Skeletal muscle tissue (tissue), 4 donors: ENCODE results near the gene SHQ1. TPM values are rescaled to one million over a fixed set of nuclear protein-coding genes. Genes with fewer than 3 reads are reported as not detected.

Experiments used
- H3K27ac ChIP-seq: one replicate; pipeline ENCODE4 v1.7.0; 2013; ENCODE audit warnings: mild to moderate bottlenecking, low read depth, low read length, inconsistent platforms
- H3K27me3 ChIP-seq, 3 donors: one replicate each; pipeline ENCODE4 v1.7.0; 2013; ENCODE audit warnings: low read length in 3 of 3; ENCODE audit not compliant: control insufficient read depth in 3 of 3, insufficient read depth in 3 of 3
- H3K36me3 ChIP-seq, 3 donors: one replicate each; pipeline ENCODE4 v1.7.0; 2013; ENCODE audit warnings: low read length in 3 of 3; ENCODE audit not compliant: control insufficient read depth in 3 of 3, insufficient read depth in 3 of 3
- H3K4me1 ChIP-seq, 3 donors: one replicate each; pipeline ENCODE4 v1.7.0; 2013; ENCODE audit warnings: low read length in 3 of 3, mild to moderate bottlenecking in 3 of 3; ENCODE audit not compliant: control insufficient read depth in 3 of 3, insufficient read depth in 3 of 3
- H3K4me3 ChIP-seq, 3 donors: one replicate each; pipeline ENCODE4 v1.7.0; 2013; ENCODE audit warnings: low read length in 3 of 3
- H3K9ac ChIP-seq, 3 donors: one replicate each; pipeline ENCODE4 v1.7.0; 2013; ENCODE audit warnings: low read length in 3 of 3, mild to moderate bottlenecking in 3 of 3, moderate library complexity in 2 of 3, low read depth in 1 of 3
- H3K9me3 ChIP-seq, 3 donors: one replicate each; pipeline ENCODE4 v1.7.0; 2013; ENCODE audit warnings: low read length in 3 of 3; ENCODE audit not compliant: control insufficient read depth in 3 of 3
- total RNA-seq: library from RNA; depleted of rRNA; stranded (reverse); fragments of >200 nt; gene quantifications from one replicate; pipeline ENCODE4 v1.2.3, GENCODE V29; 2014
- donor health status: Osteomylitis.

SHQ1 gene
- total RNA-seq, 1 donor from 2014 or later = 21.4 TPM

GRCh38 chr3:72756900-72757299 is 91.3 kb downstream of the SHQ1 start:
- H3K9ac ChIP-seq = no peak overlapping the region
- H3K9me3 ChIP-seq = no peaks in the 10 kb centered on the region

DNA sequence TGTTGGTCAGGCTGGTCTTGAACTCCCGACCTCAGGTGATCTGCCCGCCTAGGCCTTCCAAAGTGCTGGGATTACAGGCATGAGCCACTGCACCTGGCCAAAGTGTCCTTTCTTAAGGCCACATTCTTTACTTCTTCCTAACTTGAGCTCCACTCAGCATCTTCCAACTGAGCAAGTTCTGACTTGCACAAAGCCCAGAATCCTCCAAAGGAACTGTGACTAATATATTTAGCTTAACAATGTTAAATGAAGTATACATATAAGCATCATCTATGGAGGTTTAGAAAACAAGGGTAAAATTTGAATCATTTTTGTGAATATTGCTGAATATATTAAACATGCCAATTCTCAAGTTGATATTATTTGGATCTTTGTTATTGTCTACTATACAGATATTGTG is 93.7 kb downstream of the SHQ1 start:
- Histone ChIP-seq H3K27ac (no peak overlapping the region), H3K4me3 (no peak overlapping the region), H3K27me3 (no peaks in the 10 kb centered on the region), H3K9me3 (no peaks in the 10 kb centered on the region), H3K4me1 (no peaks in the 10 kb centered on the region), H3K9ac (no peak overlapping the region), H3K36me3 (no peaks in the 10 kb centered on the region)

More at GRCh38 chr3:72756900-72757299, 91.3 kb downstream of the SHQ1 start:
- H3K4me1 ChIP-seq = no peaks in the 10 kb centered on the region
- no peaks in the 10 kb centered on the region for H3K36me3 ChIP-seq
- no peaks in the 10 kb centered on the region for H3K27me3 ChIP-seq
- no peak overlapping the region for H3K27ac ChIP-seq
- no peak overlapping the region for H3K4me3 ChIP-seq

- H3K4me1 ChIP-seq = no peaks in the 10 kb centered on the region
- H3K9me3 ChIP-seq = no peaks in the 10 kb centered on the region
- H3K27ac ChIP-seq = no peak overlapping the region
- no peak overlapping the region for H3K4me3 ChIP-seq
- no peak overlapping the region for H3K9ac ChIP-seq
- no peaks in the 10 kb centered on the region for H3K27me3 ChIP-seq
- H3K36me3 ChIP-seq = no peaks in the 10 kb centered on the region
These were observed 94.8 kb downstream of the SHQ1 start for GRCh38 chr3:72753495-72753894.

GRCh38 chr3:72750405-72750965 is 97.8 kb downstream of the SHQ1 start:
- H3K27ac ChIP-seq = no peak overlapping the region
- no peaks in the 10 kb centered on the region for H3K27me3 ChIP-seq
- H3K4me3 ChIP-seq = no peak overlapping the region
- H3K4me1 ChIP-seq = no peaks in the 10 kb centered on the region
- no peaks in the 10 kb centered on the region for H3K9me3 ChIP-seq
- no peak overlapping the region for H3K9ac ChIP-seq
- H3K36me3 ChIP-seq = no peaks in the 10 kb centered on the region

DNA sequence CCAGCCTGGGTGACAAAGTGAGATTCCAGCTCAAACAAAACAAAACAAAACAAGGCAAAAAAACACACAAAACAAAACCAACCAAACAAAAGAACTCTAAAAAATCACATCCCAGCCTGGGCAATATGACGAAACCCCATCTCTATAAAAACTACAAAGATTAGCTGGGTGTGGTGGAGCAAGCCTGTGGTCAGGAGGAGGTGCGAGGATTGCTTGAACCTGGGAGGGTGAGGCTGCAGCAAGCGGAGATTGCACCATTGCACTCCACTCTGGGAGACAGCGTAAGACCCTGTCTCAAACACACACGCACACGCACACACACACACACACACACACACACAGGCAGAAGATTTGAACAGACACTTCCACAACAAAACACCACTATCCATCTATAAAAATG is 99.6 kb downstream of the SHQ1 start:
- Histone ChIP-seq H3K9ac (no peak overlapping the region), H3K36me3 (no peaks in the 10 kb centered on the region)

DNA sequence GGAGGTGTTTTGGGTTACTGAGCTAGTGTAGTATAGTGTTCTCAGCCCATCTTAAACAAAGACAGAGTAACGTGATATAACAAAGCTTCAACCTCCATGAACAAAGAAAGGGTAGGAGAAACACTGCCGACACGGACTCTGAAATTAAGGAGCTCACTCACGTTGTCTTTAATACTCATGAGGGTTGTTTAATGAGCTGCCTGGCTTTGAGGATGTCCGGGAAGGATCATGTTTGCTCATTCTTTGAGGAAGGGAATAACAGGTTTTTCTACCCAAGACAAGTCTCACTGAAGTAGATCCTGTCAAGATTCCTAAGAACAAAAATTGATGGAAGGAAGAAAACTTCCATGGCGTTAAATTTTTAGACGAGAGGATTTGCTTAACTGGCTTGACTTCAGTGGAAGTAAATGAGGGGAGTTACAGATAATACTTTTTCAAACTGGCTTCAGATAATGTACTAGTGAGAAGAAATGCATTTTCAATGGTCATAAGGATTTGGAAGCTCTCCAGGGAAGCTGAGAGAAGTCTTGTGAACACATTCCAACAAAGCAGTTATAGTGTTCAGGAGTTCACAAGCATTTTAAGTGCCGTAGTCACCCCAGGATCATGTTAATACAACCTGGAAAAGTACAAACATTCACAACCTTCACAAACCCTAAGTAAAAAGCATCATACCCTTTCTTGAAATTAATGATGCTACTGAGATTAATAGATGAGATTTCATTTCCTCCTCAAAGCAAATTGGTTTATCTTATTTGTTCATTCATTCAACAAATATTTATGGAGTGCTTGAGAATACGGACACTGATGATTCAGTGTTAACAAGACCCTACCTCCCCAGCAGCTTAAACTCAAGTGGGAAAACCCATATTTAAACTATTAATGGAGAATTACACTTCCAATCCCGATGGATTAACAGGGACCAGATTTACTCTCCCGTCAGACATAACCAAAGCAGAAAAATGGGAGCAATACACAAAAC is 101.5 kb downstream of the SHQ1 start:
- Histone ChIP-seq H3K4me1 (no peaks in the 10 kb centered on the region), H3K27ac (no peak overlapping the region), H3K27me3 (no peaks in the 10 kb centered on the region), H3K36me3 (no peaks in the 10 kb centered on the region), H3K9ac (no peak overlapping the region), H3K9me3 (no peaks in the 10 kb centered on the region), H3K4me3 (no peak overlapping the region)

More for the DNA sequence above, 99.6 kb downstream of the SHQ1 start:
- Histone ChIP-seq H3K4me3 (no peak overlapping the region), H3K9me3 (no peaks in the 10 kb centered on the region), H3K27me3 (no peaks in the 10 kb centered on the region), H3K27ac (no peak overlapping the region), H3K4me1 (no peaks in the 10 kb centered on the region)

DNA sequence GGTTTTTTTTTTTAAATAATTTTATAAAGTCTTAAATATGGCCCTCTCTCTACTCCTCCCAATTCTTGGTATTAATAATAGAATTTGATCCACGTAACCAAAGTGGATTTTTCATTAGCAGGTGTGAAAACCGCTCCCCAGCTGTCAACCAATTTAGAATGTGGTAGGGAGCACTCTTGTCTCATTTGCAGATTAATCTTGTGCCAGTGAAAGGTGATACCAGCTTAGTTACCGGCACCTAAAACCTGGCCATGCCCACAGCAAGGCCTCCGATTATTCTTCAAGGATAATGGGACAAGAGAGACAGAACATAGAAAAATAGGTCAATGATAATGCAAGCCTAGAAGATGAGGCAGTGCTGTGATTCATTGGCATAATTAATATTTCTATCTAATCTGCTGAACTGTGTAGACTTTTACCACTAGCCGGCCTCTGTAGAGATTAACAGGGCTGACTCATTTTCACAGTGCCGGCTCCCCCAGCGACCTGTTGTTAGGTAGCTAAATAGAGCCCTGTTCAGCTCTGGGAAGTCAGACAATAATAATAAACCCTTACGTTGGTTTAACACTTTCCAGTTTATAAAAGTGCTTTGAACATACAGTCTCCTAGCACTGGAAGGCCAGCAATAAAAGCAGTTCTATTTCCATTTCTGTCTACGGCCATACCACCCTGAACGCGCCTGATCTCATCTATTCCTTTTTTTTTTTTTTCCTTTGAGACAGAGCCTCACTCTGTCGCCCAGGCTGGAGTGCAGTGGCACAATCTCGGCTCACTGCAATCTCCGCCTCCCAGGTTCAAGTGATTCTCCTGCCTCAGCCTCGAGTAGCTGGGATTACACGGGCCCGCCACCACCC is 102.9 kb downstream of the SHQ1 start:
- H3K4me1 ChIP-seq = no peaks in the 10 kb centered on the region
- no peaks in the 10 kb centered on the region for H3K9me3 ChIP-seq
- no peaks in the 10 kb centered on the region for H3K36me3 ChIP-seq
- no peaks in the 10 kb centered on the region for H3K27me3 ChIP-seq
- H3K4me3 ChIP-seq = no peak overlapping the region
- H3K27ac ChIP-seq = no peak overlapping the region
- no peak overlapping the region for H3K9ac ChIP-seq

DNA sequence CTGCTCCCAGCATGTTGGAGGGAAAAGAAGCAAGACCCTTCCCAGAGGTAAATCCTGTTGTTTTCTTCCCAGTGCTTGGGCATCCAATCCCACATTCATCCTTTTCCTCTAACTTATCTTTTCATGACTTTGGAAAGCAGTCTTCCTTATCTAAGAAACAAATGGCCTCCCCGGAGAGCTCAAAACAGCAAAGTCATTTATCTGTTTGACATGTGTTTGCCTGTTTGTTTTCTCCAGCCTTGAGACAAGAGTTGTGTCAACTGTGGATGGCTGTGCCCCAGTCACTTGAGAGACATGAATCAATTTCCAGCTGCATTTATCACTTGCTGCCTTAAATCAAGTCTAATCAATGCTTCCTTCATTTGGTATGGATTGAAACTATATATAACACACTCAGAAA is 103.9 kb downstream of the SHQ1 start:
- H3K4me1 ChIP-seq = no peaks in the 10 kb centered on the region
- no peak overlapping the region for H3K4me3 ChIP-seq
- H3K36me3 ChIP-seq = no peaks in the 10 kb centered on the region
- H3K9ac ChIP-seq = no peak overlapping the region
- no peak overlapping the region for H3K27ac ChIP-seq
- H3K27me3 ChIP-seq = peaks cover 0 to 3% (median 0%) of the 10 kb centered on the region in 3 donors
- no peaks in the 10 kb centered on the region for H3K9me3 ChIP-seq

- H3K9ac ChIP-seq = peak overlapping the region in 1 of 3 donors; percentile 74
- peaks cover 7 to 22% (median 9%) of the 10 kb centered on the region in 3 donors for H3K27me3 ChIP-seq
- H3K4me3 ChIP-seq = peak overlapping the region in 1 of 3 donors; percentile 73
- no peak overlapping the region for H3K27ac ChIP-seq
- H3K36me3 ChIP-seq = no peaks in the 10 kb centered on the region
- peaks cover 0 to 9% (median 6%) of the 10 kb centered on the region in 3 donors for H3K4me1 ChIP-seq
- H3K9me3 ChIP-seq = peaks cover 0 to 2% (median under 1%) of the 10 kb centered on the region in 3 donors
These were observed 108.4 kb downstream of the SHQ1 start for GRCh38 chr3:72739531-72740466.
